HG03139 (cell line): ENCODE results near the gene ACADSB.

ENCODE experiments used
- ATAC-seq: cut with Tn5 transposase; IDR thresholded peaks from one replicate; pipeline ENCODE4 v1.9.1; 2021; ENCODE audit not compliant: unreplicated experiment

ACADSB gene

DNA sequence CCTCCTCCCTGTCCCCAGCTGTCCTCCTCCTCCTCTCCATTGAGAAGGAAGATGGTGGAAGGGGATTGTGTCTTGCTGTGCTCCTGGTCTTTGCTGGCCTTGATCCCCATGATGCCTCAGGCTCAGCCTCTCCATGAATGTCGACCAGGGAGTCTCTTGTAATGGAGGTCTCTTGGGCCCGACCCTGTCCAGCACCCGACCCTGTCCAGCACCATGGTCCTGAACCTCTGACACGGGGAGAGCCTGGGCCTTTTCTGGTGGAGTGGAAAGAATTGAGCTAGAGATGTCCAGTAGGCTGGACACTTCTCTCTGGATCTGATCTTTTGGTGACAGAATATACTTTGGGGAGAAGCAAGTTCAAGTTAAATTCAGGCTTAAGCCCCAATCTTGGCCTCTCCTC lies 84.7 kb downstream of the ACADSB start:
- ATAC-seq, result no peak

- ATAC-seq, result no peak
These were observed 87.6 kb downstream of the ACADSB start for GRCh38 chr10:123096452-123096851.

DNA sequence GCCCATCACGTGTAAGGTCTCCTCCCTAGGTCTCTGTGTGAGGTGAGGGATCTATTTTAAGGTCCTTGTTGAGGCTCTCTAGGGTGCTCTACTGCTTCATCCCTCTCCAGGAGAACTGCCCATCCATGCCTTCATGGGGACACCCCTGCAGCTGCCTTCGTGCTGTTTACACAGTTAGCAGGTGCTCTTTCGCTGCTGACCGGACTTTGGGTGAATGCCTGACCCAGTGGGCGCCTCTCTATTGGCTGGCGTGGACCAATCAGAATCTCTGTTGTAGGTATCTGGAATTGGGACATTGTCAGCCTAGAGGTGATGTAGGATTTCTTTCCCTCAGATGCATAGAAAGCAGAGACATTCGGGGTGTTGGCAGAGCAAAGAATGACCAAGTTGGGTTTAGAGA lies 88.2 kb downstream of the ACADSB start:
- no peak for ATAC-seq

DNA sequence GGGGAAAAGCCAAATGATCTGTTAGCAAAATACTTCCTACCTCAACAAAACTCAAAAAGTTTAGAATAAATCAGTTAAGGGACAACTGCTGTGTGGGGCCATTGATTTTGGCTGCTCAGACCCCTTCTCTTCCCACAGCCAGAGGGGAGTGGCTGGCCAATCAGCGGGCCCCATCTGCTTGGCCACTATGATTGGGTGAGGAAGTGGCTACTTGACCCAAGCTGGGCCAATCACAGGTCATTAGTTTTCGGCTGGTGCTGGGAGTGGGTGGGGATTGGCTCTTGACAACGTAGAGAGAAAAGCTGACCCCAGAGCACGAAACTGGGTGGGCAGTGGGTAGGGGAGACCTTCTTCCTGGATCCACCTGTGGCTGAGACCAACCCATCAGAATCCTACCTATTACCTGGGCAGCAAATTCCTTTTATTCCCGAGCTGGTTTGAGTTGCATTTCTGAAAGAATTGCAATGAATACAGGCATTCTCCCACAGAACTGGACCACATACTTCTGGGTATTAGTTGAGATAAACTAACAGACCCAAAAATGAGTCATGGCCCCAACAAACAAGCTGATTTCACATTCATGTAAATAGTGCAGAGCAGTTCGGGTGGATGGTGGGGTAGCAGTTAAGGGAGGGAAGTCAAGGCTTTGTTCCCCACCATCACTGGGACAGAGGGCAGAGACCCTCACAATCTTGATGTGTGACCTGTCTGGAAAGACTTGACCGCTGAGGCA lies 91.4 kb downstream of the ACADSB start:
- ATAC-seq, result no peak

DNA sequence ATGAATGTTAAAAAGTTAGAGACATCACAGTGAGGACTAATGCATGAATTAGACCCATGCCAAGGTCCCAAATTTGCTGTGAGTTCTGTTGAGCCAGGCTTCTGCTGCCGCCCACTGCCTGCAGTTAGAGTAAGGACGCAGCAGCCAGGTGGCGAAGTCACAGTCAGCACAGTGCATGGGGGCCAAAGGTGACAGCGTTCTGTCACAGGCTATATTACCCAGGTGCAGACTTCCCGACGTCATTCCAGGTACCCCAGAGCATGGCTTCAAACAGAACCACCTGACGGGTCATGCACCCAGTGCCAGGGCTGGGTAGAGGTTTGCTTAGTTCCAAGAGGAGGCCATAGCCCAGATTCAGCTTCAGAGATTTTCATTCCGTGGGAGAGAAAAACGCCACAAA lies 93.1 kb downstream of the ACADSB start:
- ATAC-seq, result no peak

- no peak for ATAC-seq
These were observed 93.9 kb downstream of the ACADSB start for GRCh38 chr10:123102673-123103072.

GRCh38 chr10:123103944-123104343 lies 95.1 kb downstream of the ACADSB start:
- no peak for ATAC-seq
